Measurements from ENCODE around the gene GGTLC1.

DNA sequence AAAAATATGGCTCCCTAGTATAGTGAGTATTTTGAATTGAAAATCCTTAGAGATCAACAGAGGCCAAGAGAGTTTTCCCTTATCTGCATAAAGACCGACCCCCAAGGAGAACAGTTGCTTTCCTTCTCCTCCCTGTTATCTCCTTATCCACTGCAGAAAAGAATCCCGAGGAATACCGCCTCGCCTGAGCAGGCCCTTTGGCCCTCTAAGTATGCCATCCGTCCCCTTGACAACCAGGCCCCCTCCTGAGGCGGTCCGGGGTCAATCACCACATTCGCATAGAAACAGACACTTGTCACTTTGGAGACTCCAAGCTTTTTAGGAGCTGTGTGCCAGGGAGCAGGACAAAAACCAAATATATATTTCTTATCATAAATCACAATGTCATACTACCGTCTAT lies 15.9 kb upstream of the GGTLC1 start:
- TF ChIP-seq, protein P1, sequence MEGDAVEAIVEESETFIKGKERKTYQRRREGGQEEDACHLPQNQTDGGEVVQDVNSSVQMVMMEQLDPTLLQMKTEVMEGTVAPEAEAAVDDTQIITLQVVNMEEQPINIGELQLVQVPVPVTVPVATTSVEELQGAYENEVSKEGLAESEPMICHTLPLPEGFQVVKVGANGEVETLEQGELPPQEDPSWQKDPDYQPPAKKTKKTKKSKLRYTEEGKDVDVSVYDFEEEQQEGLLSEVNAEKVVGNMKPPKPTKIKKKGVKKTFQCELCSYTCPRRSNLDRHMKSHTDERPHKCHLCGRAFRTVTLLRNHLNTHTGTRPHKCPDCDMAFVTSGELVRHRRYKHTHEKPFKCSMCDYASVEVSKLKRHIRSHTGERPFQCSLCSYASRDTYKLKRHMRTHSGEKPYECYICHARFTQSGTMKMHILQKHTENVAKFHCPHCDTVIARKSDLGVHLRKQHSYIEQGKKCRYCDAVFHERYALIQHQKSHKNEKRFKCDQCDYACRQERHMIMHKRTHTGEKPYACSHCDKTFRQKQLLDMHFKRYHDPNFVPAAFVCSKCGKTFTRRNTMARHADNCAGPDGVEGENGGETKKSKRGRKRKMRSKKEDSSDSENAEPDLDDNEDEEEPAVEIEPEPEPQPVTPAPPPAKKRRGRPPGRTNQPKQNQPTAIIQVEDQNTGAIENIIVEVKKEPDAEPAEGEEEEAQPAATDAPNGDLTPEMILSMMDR (IDR thresholded peaks at IDR 0.05): no peak
- TF ChIP-seq POLR2A (IDR thresholded peaks at IDR 0.05): no peak
